Activated B cell treated with CpG ODN at 0.5 μM for 24 hours (primary cell): ENCODE data around the gene GPR18. TPM values are rescaled to one million over a fixed set of nuclear protein-coding genes. Genes with fewer than 3 reads are reported as not detected.

Experiments used
- ATAC-seq: fragments of 200-7000 bp; cut with Tn5 transposase; one replicate; pipeline ENCODE4 v1.10.0; 2021; ENCODE audit warnings: low read depth, mild to moderate bottlenecking, moderate library complexity
- CTCF ChIA-PET: fragments of 350-600 bp; sonication (Branson Sonifier 250); formaldehyde crosslinking; loops from one replicate; lab custom pipeline; 2021; ENCODE audit warnings: antibody characterized with exemption; lab: Charles Lee
- POLR2A ChIA-PET: fragments of 350-600 bp; sonication (Branson Sonifier 250); formaldehyde crosslinking; loops from one replicate; lab custom pipeline; 2021; ENCODE audit warnings: antibody characterized with exemption; lab: Charles Lee
- DNase-seq: peaks from one replicate; pipeline ENCODE4 v3.0.0; 2022
- H3K27ac Mint-ChIP-seq: one replicate; pipeline ENCODE4 v1.8.0; 2020; ENCODE audit warnings: mixed read lengths
- H3K27me3 Mint-ChIP-seq: one replicate; pipeline ENCODE4 v1.8.0; 2021; ENCODE audit warnings: mixed read lengths
- H3K36me3 Mint-ChIP-seq: one replicate; pipeline ENCODE4 v1.8.0; 2021; ENCODE audit warnings: low read depth, mixed read lengths
- H3K4me1 Mint-ChIP-seq: one replicate; pipeline ENCODE4 v1.8.0; 2021; ENCODE audit warnings: mixed read lengths
- H3K4me3 Mint-ChIP-seq: one replicate; pipeline ENCODE4 v1.8.0; 2020; ENCODE audit warnings: mild to moderate bottlenecking, mixed read lengths
- H3K9me3 Mint-ChIP-seq: one replicate; pipeline ENCODE4 v1.8.0; 2020; ENCODE audit warnings: mixed read lengths
- CTCF ChIP-seq: fragments of 200-600 bp; IDR thresholded peaks from one replicate; pipeline ENCODE4 v1.8.0; 2022; ENCODE audit warnings: antibody characterized with exemption, mild to moderate bottlenecking
- intact Hi-C: fragments of 100-400 bp; cut with micrococcal nuclease; formaldehyde crosslinking; loops from one replicate; pipeline ENCODE4 v1.15.1; 2024
- total RNA-seq: library from RNA; stranded (reverse); gene quantifications from 2 replicates; pipeline ENCODE4 v1.2.3, GENCODE V29; 2022

GPR18 gene
- total RNA-seq, 1 donor from 2014 or later: 29.0 TPM

DNA sequence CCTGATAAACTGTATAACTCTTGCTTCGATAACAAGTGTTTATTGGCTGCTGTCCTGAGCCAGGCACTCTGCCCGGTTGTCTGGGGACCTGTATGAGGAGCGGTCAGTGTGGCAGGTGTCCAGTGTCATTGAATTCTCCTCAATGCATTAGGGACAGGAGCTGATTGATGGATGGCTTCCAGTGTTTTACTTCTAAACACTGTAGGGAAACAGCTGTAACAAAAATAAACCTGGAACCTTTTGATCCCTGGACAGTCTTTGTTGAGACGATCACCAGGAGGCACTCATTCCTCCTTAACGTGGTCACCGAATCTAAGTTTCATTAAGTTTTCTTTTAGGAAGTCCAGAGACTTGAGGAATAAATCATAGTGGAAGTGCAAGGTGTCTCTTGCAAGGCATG lies 39.6 kb downstream of the GPR18 start:
- Mint-ChIP-seq H3K27me3 (no peaks in the 10 kb centered on the region), H3K9me3 (peaks cover 5% of the 10 kb centered on the region), H3K27ac (no peak overlapping the region), H3K4me3 (no peak overlapping the region), H3K4me1 (peaks cover 84% of the 10 kb centered on the region), H3K36me3 (peaks cover 30% of the 10 kb centered on the region)
- ChIA-PET CTCF (interaction anchor here (1.4 kb wide), 1 partner anchor 46 kb away, joined by 5 read pairs; no protein-coding TSS in a partner anchor), POLR2A (interaction anchor here (0.7 to 2.0 kb wide), 3 partner anchors 18 to 169 kb away, joined by 5 to 12 read pairs (median 5); partner anchors contain the start of gene UBAC2)
- intact Hi-C loops: no loop called here
- no peak for TF ChIP-seq CTCF
- no peak for ATAC-seq
- no peak for DNase-seq

- no peak for TF ChIP-seq CTCF
- ChIA-PET CTCF (interaction anchor here (1.4 kb wide), 1 partner anchor 46 kb away, joined by 5 read pairs; no protein-coding TSS in a partner anchor), POLR2A (interaction anchor here (0.7 to 2.0 kb wide), 3 partner anchors 17 to 169 kb away, joined by 5 to 12 read pairs (median 5); partner anchors contain the start of gene UBAC2)
- Mint-ChIP-seq H3K9me3 (peaks cover 5% of the 10 kb centered on the region), H3K4me3 (no peak overlapping the region), H3K36me3 (peaks cover 28% of the 10 kb centered on the region), H3K27me3 (no peaks in the 10 kb centered on the region), H3K27ac (no peak overlapping the region), H3K4me1 (peaks cover 80% of the 10 kb centered on the region)
- ATAC-seq: no peak
- no peak for DNase-seq
- intact Hi-C loops: no loop called here
These were observed 40.1 kb downstream of the GPR18 start for GRCh38 chr13:99218126-99218525.

DNA sequence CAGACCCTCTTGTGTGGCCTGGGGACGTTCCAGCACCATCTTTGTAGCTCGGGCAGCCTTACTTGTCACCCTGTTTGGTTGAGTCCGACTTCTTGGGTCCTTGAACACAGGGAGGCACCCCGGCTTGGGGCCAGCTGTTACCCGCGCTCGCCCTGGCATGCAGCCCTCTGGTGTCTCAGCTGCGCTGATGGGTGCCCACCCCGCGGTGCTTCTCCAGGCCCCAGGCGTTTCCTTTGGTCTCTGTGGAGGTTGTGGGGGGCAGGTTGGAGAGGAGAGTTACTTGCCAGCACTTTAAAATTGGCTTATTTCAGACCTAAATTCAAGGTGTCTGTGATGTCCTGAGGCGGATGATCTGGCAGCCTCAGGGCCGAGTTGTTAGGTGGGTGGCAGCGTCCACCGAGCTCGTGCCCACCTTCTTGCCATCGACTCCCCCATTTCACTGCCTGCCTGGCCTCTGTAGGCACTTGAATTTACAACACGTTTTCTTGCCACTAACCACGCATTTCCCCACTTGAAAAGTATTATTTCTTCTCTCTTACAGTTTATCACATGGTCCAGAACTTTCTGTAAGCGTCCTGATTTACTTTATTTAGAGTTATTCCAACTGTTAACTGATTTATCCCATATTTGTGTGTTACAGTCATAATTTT lies 40.6 kb downstream of the GPR18 start:
- no peaks in the 10 kb centered on the region for H3K27me3 Mint-ChIP-seq
- intact Hi-C loops: no loop called here
- ChIA-PET CTCF (no interaction called here), POLR2A (interaction anchor here (0.7 to 1.6 kb wide), 3 partner anchors 17 to 170 kb away, joined by 4 to 5 read pairs (median 5); partner anchors contain the start of gene UBAC2)
- H3K9me3 Mint-ChIP-seq: peaks cover 4% of the 10 kb centered on the region
- no peak for TF ChIP-seq CTCF
- peaks cover 75% of the 10 kb centered on the region for H3K4me1 Mint-ChIP-seq
- H3K36me3 Mint-ChIP-seq: peaks cover 27% of the 10 kb centered on the region
- H3K4me3 Mint-ChIP-seq: no peak overlapping the region
- DNase-seq: no peak
- peak overlapping the region; percentile 9 for H3K27ac Mint-ChIP-seq
- no peak for ATAC-seq

- intact Hi-C loops: loop anchor here (2.0 kb wide), 1 partner anchor 13 kb away; no protein-coding TSS in a partner anchor
- no peak for DNase-seq
- TF ChIP-seq CTCF: no peak
These were observed 42.9 kb downstream of the GPR18 start for GRCh38 chr13:99215184-99215830.

More at GRCh38 chr13:99215184-99215830, 42.9 kb downstream of the GPR18 start:
- H3K4me3 Mint-ChIP-seq: peak overlapping the region; percentile 38
- peaks cover 60% of the 10 kb centered on the region for H3K4me1 Mint-ChIP-seq
- ChIA-PET CTCF (interaction anchor here (0.7 to 1.2 kb wide), 4 partner anchors 15 to 121 kb away, joined by 3 to 4 read pairs (median 4); partner anchors contain the start of gene UBAC2), POLR2A (interaction anchor here (0.6 to 1.6 kb wide), 9 partner anchors 10 to 1341 kb away, joined by 3 to 12 read pairs (median 4); partner anchors contain the start of gene UBAC2)
- no peaks in the 10 kb centered on the region for H3K9me3 Mint-ChIP-seq
- no peaks in the 10 kb centered on the region for H3K27me3 Mint-ChIP-seq
- ATAC-seq: no peak
- H3K36me3 Mint-ChIP-seq: peaks cover 35% of the 10 kb centered on the region
- H3K27ac Mint-ChIP-seq: no peak overlapping the region
